ENCODE data around the gene RASA3.

Gene RASA3

DNA sequence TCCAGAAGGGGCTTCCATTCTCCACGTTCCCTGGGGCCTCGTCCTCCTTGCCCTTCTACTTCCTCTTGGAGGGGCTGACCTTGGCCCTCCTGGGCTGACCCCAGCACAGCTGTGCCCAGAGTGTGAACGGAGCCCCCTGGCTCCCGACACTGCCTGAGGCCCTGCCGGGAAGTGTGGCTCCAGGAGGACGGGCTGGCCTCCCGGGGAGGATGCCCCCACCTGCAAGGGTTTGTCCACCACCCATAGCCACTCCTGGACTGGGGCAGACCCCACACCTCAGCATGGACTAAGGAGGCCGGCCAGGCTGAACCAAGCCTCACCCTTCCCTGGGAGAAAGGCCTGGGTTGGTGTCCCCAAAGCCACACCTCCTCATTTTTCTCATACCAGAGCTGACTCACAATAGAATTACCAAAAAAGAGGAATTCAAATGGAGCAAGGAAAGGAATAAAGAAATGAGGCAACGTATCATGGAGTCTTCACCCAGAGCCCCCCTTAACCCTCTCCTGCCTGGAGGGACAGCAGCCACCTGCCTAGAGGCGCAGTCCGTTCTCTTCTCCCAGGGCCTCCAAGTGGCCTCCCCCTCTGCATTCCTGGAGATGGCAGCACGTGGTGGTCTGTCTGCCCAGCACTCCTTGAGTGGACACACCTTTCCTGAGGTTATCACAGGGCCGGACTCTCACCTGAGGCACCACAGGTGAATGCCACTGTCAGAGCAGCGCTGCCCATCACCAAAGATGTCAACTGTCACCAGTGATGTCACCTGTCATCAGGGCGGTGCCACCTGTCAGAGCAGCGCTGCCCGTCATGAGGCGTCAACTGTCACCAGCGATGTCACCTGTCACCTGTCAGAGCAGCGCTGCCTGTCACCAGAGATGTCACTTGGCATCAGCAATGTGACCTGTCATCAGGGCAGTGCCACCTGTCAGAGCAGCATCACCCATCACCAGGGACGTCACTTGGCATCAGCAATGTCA lies 155.4 kb downstream of the RASA3 start:
- no peak for DNase-seq

DNA sequence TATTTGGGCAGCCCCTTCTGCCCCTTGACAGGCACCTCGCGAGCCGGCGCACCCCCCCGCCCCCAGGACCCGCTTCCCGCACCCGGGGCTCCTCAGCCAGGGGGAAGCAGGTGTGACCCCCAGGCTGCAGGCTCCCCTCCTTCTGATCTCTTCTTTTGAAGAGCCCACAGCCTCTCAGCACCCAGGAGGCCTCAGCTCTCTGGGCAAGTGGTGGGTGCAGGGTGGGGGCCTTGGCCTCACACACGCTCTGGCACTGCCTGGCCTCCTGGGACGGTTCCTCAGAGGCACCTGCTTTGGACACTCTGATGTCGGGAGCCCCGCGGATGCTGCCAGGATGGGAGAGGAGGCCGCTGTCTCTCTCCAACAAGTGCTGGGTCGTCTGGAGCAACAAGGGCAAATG lies 157.0 kb downstream of the RASA3 start:
- DNase-seq, result no peak

DNA sequence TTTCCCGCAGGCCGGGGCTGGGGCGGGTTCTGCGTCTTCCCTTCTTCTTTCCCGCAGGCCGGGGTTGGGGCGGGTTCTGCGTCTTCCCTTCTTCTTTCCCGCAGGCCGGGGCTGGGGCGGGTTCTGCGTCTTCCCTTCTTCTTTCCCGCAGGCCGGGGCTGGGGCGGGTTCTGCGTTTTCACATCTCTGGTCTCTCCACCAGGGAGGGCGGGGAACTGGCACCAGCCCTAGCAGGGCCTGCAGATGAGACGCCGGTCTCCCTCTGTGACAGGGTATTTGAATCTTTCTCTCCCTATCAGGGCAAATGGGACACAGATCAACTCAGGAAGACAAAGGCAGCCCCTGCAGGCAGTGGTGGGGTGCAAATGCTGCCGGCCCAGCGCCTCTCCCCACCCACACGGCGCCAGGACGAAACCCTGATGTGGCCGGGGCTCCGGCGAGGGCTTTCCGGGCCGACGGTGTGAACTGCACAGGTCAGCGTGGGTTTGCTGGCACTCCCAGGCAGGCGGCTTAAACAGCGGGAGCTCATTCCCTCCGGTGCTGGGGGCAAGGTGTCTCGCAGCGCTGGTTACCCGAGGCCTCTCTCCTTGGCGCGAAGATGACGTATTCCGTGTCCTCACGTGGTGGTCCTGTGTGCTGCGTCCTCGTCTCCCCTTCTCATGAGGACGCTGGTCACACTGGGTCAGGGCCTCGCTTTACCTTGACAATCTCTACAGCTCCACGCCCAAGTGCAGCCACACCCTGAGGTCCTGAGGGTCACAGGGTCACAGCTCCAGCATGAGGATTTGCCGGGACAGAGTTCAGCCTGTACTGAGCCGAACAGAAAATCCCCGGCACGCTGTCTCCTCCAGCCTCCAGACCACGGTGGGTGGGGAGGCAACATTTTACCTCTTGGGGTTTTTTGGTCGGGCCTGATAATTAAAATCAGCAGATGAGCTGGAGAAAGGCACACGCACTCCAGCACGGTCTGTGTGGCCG lies 157.8 kb downstream of the RASA3 start:
- no peak for DNase-seq

DNA sequence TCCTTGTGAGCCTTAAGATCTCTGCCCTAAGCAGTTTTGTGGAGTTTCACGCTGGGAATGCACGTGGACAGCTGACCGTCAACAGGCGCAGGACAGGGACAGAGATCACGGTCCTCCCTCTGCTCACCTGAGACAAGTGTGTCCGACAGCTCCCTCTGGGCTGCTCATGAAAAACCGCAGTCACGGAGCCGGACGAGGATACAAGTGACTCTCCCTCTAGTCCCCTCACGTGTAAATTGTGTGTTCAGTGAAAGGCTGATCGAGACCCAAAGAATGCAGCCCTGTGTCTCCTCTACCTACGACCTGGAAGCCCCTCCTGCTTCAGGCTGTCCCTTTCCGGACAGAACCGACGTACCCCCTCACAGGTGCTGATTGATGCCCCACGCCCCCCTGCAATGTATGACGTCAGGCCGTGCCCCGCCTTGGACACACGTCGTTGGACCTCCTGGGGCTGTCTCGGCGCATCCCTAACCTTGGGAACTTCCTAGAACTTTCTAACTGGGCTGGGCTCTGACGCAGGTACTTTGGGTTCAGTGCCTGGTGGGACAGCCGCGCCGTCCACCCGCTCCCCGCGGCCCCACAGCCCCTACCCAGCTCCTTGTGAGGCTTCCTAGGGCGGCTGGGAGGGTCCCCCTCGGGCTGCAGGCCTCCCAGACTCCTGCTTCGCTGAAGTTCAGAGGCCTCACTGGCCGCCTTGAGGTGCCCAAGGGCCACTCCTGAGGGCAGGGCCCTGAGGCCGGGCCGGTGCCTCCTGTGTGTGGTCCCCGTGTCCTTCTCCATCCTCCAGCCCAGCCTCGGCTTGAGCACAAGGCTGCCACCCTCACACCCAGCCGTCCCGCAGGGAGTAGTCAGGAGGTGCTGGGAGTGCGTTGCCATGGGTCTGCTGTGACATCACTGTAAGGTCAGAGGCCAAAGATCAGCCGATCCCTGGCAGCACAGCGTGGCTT lies 158.9 kb downstream of the RASA3 start, which contains the start of gene C13orf46:
TSS of gene C13orf46 (minus strand) at position 859 of the 947 bp plus-strand sequence. CDS start at position 780, 79 bp downstream.
- no peak for DNase-seq

- no peak for DNase-seq
Observed at GRCh38 chr13:113972451-113973217, 159.8 kb downstream of the RASA3 start.

- DNase-seq, result no peak
Observed at GRCh38 chr13:113971471-113972231, 160.8 kb downstream of the RASA3 start.

- DNase-seq, result no peak
Observed at GRCh38 chr13:113970810-113971470, 161.5 kb downstream of the RASA3 start.

- DNase-seq, result no peak
Observed at GRCh38 chr13:113969973-113970611, 162.3 kb downstream of the RASA3 start.

GRCh38 chr13:113969311-113969972 lies 163.0 kb downstream of the RASA3 start:
- no peak for DNase-seq

DNA sequence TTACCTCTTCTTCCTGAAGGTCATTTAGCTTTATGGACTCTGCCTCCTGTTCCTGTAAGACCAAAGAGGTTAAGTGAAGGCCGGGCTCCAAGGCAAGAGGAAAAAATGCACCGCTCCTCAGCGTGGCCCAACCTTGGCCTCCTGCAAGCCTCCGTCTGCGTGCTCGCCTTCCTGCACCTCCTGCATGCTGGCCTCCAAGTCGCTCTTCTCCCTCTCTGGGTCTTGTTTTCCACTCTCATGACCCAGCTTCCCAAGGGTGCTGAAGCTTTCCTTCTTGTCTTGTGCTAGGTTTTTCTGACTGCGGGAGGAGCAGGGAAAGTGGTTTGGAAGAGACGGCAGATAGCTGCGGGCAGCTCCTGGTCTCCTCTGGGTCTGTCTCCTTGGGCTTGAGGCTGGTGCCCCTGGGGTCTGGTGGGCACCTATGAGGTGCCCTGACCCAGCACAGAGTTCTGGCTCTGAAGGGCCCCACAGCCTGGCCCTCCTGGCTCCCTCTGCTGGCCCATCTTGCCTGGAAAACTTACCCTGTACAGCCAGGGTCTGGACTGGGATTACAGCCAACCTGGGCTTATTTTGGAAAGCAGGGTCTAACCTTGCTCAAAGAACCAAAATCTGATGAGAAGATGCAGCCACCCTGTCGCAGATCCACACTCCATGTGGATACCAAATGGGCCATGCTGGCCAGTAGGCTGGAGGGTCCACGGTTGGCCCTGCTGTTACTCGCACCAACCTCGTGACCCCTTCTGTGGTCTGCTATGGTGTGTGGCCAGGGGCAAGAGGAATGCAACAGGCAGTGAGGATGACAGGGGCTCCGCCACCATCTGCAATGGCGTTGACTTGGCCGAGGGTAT lies 163.7 kb downstream of the RASA3 start:
- DNase-seq, result no peak

- no peak for DNase-seq
Observed at GRCh38 chr13:113967729-113968462, 164.5 kb downstream of the RASA3 start.

- DNase-seq, result no peak
Observed at GRCh38 chr13:113967206-113967720, 165.2 kb downstream of the RASA3 start.

DNA sequence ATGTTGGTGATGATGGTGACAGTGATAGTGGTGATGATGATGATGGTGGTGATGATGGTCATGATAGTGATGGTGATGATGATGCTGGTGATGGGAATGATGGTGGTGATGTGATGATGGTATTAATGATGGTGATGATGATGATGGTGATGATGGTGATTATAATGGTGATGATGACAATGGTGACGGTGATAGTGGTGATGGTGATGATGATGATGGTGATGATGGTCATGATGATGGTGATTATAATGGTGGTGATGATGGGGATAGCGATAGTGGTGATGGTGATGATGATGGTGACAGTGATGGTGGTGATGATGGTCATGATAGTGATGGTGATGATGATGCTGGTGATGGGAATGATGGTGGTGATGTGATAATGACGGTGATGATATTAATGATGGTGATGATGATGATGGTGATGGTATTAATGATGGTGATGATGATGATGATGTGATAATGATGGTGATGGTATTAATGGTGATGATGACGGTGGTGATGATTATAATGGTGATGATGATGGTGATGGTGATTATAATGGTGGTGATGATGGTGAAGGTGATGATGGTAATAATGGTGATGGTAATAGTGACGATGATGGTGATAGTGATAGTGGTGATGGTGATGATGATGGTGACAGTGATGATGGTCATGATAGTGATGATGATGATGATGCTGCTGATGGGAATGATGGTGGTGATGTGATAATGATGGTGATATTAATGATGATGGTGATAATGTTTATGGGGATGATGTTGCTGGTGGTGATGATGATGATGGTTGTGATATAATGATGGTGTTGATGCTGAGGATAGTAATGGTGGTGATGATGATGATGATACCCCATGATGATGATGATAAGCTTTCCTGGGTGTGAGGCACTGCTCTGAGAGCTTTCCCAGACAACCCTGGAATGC lies 166.2 kb downstream of the RASA3 start:
- no peak for DNase-seq

GRCh38 chr13:113965383-113965874 lies 167.0 kb downstream of the RASA3 start:
- DNase-seq, result no peak

GRCh38 chr13:113964251-113964995 lies 168.0 kb downstream of the RASA3 start:
- no peak for DNase-seq

All from activated T-cell treated with anti-CD3 and anti-CD28 coated beads, Interleukin-2, amount 50 U/mL, for 1 hour (primary cell).